HG02943 (cell line): ENCODE measurements around the gene CSNK1A1.

Source experiments
- ATAC-seq: cut with Tn5 transposase; IDR thresholded peaks from one replicate; pipeline ENCODE4 v1.9.1; 2021; ENCODE audit warnings: mild to moderate bottlenecking, low read depth, moderate library complexity; ENCODE audit not compliant: unreplicated experiment

CSNK1A1 gene

DNA sequence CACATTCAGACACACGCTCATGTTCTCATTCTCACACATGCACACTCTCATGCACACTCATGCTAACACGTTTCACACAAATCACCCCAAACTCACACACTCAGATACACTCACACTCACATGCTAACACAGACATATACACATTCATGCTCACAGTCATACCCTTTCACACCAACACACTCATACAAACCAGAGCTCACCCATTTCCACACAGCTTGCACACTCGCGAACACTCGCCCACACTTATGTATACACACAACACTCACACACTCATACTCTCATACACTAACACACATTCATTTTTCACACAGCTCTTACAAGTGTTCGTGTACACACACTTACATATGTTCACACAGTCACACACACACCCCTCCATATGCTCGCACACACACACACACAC, 108.0 kb downstream of the CSNK1A1 start:
- ATAC-seq, result no peak

DNA sequence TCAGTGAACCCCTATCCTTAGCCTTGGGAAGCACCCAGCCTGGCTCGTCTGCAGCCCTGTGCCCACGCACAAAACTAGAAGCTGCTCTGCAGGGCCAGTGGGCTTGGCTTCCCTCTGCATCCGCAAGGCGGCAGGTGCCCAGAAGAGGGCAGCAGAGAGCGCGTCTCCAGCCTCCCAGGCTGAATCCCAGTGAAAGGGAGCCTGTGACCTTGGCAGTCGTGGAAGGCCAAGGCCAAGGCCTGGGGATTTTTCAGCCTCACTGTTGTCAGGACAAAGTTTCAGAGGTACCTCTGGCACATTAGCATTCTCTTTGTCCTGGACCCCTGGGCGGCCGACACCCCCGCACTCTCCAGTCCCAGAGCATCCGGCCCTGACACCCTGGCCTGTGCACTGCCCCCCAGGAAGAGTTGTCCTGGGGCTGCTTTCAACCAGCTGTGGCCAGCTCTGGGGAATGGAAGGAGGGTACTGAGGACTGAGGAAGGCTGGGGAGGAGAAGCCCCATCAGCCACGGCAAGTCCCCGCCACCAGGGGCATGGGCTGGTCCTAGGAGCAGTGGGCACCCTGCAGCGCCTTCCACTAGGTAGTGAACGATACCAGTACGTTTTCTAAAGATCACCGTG, 108.6 kb downstream of the CSNK1A1 start:
- ATAC-seq, result no peak
